H9 (cell line): ENCODE measurements around the gene ZNF407. TPM values are rescaled to one million over a fixed set of nuclear protein-coding genes. Genes with fewer than 3 reads are reported as not detected.

Experiments used
- DNase-seq: peaks from one replicate; pipeline ENCODE4 v3.0.0-alpha.2; 2017
- H2AFZ ChIP-seq: one replicate; pipeline ENCODE4 v1.6.1; 2013; ENCODE audit warnings: mild to moderate bottlenecking, low read length, control low read depth, moderate library complexity
- H2AK5ac ChIP-seq: 2 replicates; pipeline ENCODE4 v1.6.1; 2013; ENCODE audit warnings: low read length, control low read depth, mixed read lengths; ENCODE audit not compliant: insufficient read length
- H2BK120ac ChIP-seq: one replicate; pipeline ENCODE4 v1.6.1; 2013; ENCODE audit warnings: low read depth, mild to moderate bottlenecking, low read length, control low read depth, inconsistent platforms; ENCODE audit not compliant: poor library complexity, severe bottlenecking
- H2BK12ac ChIP-seq: 2 replicates; pipeline ENCODE4 v1.6.1; 2013; ENCODE audit warnings: low read length, control low read depth, mixed read lengths, low read depth; ENCODE audit not compliant: insufficient read length
- H2BK15ac ChIP-seq: 2 replicates; pipeline ENCODE4 v1.6.1; 2013; ENCODE audit warnings: low read depth, low read length, control low read depth
- H2BK20ac ChIP-seq: one replicate; pipeline ENCODE4 v1.6.1; 2013; ENCODE audit warnings: low read depth, mild to moderate bottlenecking, low read length, control low read depth, inconsistent platforms; ENCODE audit not compliant: poor library complexity, severe bottlenecking
- H2BK5ac ChIP-seq: 2 replicates; pipeline ENCODE4 v1.6.1; 2013; ENCODE audit warnings: low read length, control low read depth, mixed read lengths; ENCODE audit not compliant: insufficient read length
- H3K14ac ChIP-seq: 2 replicates; pipeline ENCODE4 v1.6.1; 2013; ENCODE audit warnings: low read length, control low read depth; ENCODE audit not compliant: insufficient read depth
- H3K18ac ChIP-seq: 2 replicates; pipeline ENCODE4 v1.6.1; 2013; ENCODE audit warnings: low read depth, mild to moderate bottlenecking, mixed read lengths, low read length, control low read depth; ENCODE audit not compliant: insufficient read length
- H3K23ac ChIP-seq: 2 replicates; pipeline ENCODE4 v1.6.1; 2013; ENCODE audit warnings: low read length, control low read depth, mixed read lengths, low read depth; ENCODE audit not compliant: insufficient read length
- H3K23me2 ChIP-seq: 2 replicates; pipeline ENCODE4 v1.6.1; 2013; ENCODE audit warnings: low read depth, mild to moderate bottlenecking, mixed read lengths, low read length, control low read depth; ENCODE audit not compliant: insufficient read length, poor library complexity, severe bottlenecking
- H3K27ac ChIP-seq: 2 replicates; pipeline ENCODE4 v1.5.1; 2013; ENCODE audit warnings: low read length, control low read depth, mixed read lengths, low read depth; ENCODE audit not compliant: insufficient read length
- H3K27me3 ChIP-seq: 2 replicates; pipeline ENCODE4 v1.6.1; 2013; ENCODE audit warnings: low read length, control low read depth, inconsistent platforms; ENCODE audit not compliant: insufficient read depth
- H3K4ac ChIP-seq: 2 replicates; pipeline ENCODE4 v1.6.1; 2013; ENCODE audit warnings: low read depth, mild to moderate bottlenecking, control low read depth, inconsistent platforms, low read length, moderate library complexity
- H3K4me1 ChIP-seq: 2 replicates; pipeline ENCODE4 v1.6.1; 2013; ENCODE audit warnings: low read length, control low read depth, inconsistent platforms; ENCODE audit not compliant: insufficient read depth
- H3K4me2 ChIP-seq: 2 replicates; pipeline ENCODE4 v1.6.1; 2013; ENCODE audit warnings: low read length, control low read depth, mixed read lengths; ENCODE audit not compliant: insufficient read length, insufficient read depth
- H3K56ac ChIP-seq: 2 replicates; pipeline ENCODE4 v1.6.1; 2013; ENCODE audit warnings: low read depth, mild to moderate bottlenecking, mixed read lengths, low read length, control low read depth; ENCODE audit not compliant: insufficient read length
- H3K79me1 ChIP-seq: 2 replicates; pipeline ENCODE4 v1.6.1; 2013; ENCODE audit warnings: low read depth, mild to moderate bottlenecking, moderate library complexity, low read length, control low read depth, inconsistent platforms; ENCODE audit not compliant: insufficient read depth, poor library complexity, severe bottlenecking
- H3K79me2 ChIP-seq: 2 replicates; pipeline ENCODE4 v1.6.1; 2013; ENCODE audit warnings: low read length, control low read depth, inconsistent platforms; ENCODE audit not compliant: insufficient read depth
- H3K9ac ChIP-seq: 2 replicates; pipeline ENCODE4 v1.6.1; 2013; ENCODE audit warnings: low read length, control low read depth, mixed read lengths; ENCODE audit not compliant: insufficient read length; ENCODE audit errors: extremely low read depth
- H3K9me3 ChIP-seq: one replicate; pipeline ENCODE4 v1.6.1; 2013; ENCODE audit warnings: low read depth, low read length, inconsistent platforms; ENCODE audit not compliant: control insufficient read depth
- H3T11ph ChIP-seq: one replicate; pipeline ENCODE4 v1.6.1; 2013; ENCODE audit warnings: mild to moderate bottlenecking, low read length, control low read depth, inconsistent platforms
- H4K20me1 ChIP-seq: one replicate; pipeline ENCODE4 v1.6.1; 2013; ENCODE audit not compliant: control insufficient read depth, insufficient read length, insufficient read depth
- H4K5ac ChIP-seq: 2 replicates; pipeline ENCODE4 v1.6.1; 2013; ENCODE audit warnings: low read depth, mild to moderate bottlenecking, mixed read lengths, low read length, control low read depth; ENCODE audit not compliant: insufficient read length
- H4K8ac ChIP-seq: replicated peaks from 2 replicates; pipeline ENCODE4 v1.6.1; 2013; ENCODE audit warnings: low read length, control low read depth, mixed read lengths, low read depth; ENCODE audit not compliant: insufficient read length
- H4K91ac ChIP-seq: 2 replicates; pipeline ENCODE4 v1.6.1; 2013; ENCODE audit warnings: low read depth, mild to moderate bottlenecking, moderate library complexity, mixed read lengths, low read length, control low read depth; ENCODE audit not compliant: insufficient read length
- H3K27ac Mint-ChIP-seq, 3 experiments: 2 replicates in 2 of 3; 3 replicates in 1 of 3; pipeline ENCODE4 v1.8.0; 2020 to 2021; ENCODE audit warnings: mixed read lengths in 3 of 3, mild to moderate bottlenecking in 1 of 3, moderate library complexity in 1 of 3
- H3K27me3 Mint-ChIP-seq: 2 replicates; pipeline ENCODE4 v1.8.0; 2021; ENCODE audit warnings: low read depth, mild to moderate bottlenecking, moderate library complexity, mixed read lengths
- H3K36me3 Mint-ChIP-seq, 3 experiments: 2 replicates in 2 of 3; 3 replicates in 1 of 3; pipeline ENCODE4 v1.8.0; 2020 to 2021; ENCODE audit warnings: low read depth in 3 of 3, mixed read lengths in 3 of 3; ENCODE audit not compliant: insufficient read depth in 1 of 3
- H3K4me1 Mint-ChIP-seq, 2 experiments: 2 replicates each; pipeline ENCODE4 v1.8.0; 2020; ENCODE audit warnings: mixed read lengths in 2 of 2
- H3K4me3 Mint-ChIP-seq, 2 experiments: 2 replicates in 1 of 2; 3 replicates in 1 of 2; pipeline ENCODE4 v1.8.0; 2020 to 2021; ENCODE audit warnings: mild to moderate bottlenecking in 2 of 2, mixed read lengths in 2 of 2, moderate library complexity in 1 of 2
- H3K9me3 Mint-ChIP-seq, 2 experiments: 2 replicates in 1 of 2; 3 replicates in 1 of 2; pipeline ENCODE4 v1.8.0; 2020; ENCODE audit warnings: mild to moderate bottlenecking in 2 of 2, mixed read lengths in 2 of 2, moderate library complexity in 1 of 2
- CTCF ChIP-seq: fragments of 200-600 bp; sonication (generic); conservative IDR thresholded peaks from 3 replicates; pipeline ENCODE4 v1.8.0; 2021; ENCODE audit warnings: antibody characterized with exemption, mild to moderate bottlenecking
- WGBS: extraction: QIAGEN DNeasy Blood & Tissue Kit; methylation state at CpG from one replicate; pipeline ENCODE4 v1.1.7; 2013; ENCODE audit warnings: missing lambda C conversion rate, low lambda C conversion rate, mixed read lengths; ENCODE audit not compliant: insufficient read length; ENCODE audit errors: extremely low coverage; 5-methylcytosine and 5-hydroxymethylcytosine counted together
- total RNA-seq: library from RNA; stranded (reverse); gene quantifications from 2 replicates; pipeline ENCODE4 v1.2.1, GENCODE V29; 2021

The ZNF407 gene
- total RNA-seq, 1 experiment from 2014 or later: 8.7 TPM

GRCh38 chr18:75107931-75108276 lies 510.2 kb downstream of the ZNF407 start:
- no peak overlapping the region for H3K4me2 ChIP-seq
- no peaks in the 10 kb centered on the region for H3K27me3 ChIP-seq
- TF ChIP-seq CTCF: no peak
- no peak overlapping the region for H3K14ac ChIP-seq
- no peak overlapping the region for H4K91ac ChIP-seq
- no peak overlapping the region for H4K5ac ChIP-seq
- no peaks in the 10 kb centered on the region for H3K23me2 ChIP-seq
- H2AFZ ChIP-seq: no peak overlapping the region
- no peak overlapping the region for H2BK5ac ChIP-seq
- H2BK120ac ChIP-seq: no peak overlapping the region
- H2BK12ac ChIP-seq: no peak overlapping the region
- Mint-ChIP-seq H3K9me3 (peaks cover 0 to 2% of the 10 kb centered on the region in 2 experiments; a peak in 1 of 5 replicates), H3K36me3 (no peaks in the 10 kb centered on the region), H3K4me3 (no peak overlapping the region), H3K27ac (no peak overlapping the region; a peak in 1 of 7 replicates), H3K4me1 (peaks cover 0 to 10% of the 10 kb centered on the region in 2 experiments; a peak in 2 of 4 replicates), H3K27me3 (no peaks in the 10 kb centered on the region)
- no peak overlapping the region for H4K8ac ChIP-seq
- H3K9ac ChIP-seq: no peak overlapping the region
- no peak overlapping the region for H2BK20ac ChIP-seq
- H3K79me1 ChIP-seq: no peaks in the 10 kb centered on the region
- no peak overlapping the region for H3K4ac ChIP-seq
- H3K18ac ChIP-seq: no peak overlapping the region
- no peaks in the 10 kb centered on the region; the same call in 1 of the 2 replicates for H3K4me1 ChIP-seq
- H3K23ac ChIP-seq: no peak overlapping the region
- no peak overlapping the region for H3K56ac ChIP-seq
- no CpG with 5 or more reads among the region's 8 CpGs for WGBS
- no peak overlapping the region for H3T11ph ChIP-seq
- no peaks in the 10 kb centered on the region for H3K79me2 ChIP-seq
- no peaks in the 10 kb centered on the region for H3K9me3 ChIP-seq
- no peak for DNase-seq
- H3K27ac ChIP-seq: no peak overlapping the region
- no peak overlapping the region for H2AK5ac ChIP-seq
- H4K20me1 ChIP-seq: no peaks in the 10 kb centered on the region
- H2BK15ac ChIP-seq: no peak overlapping the region
